ENCODE measurements around the gene NTRK3.

Gene NTRK3

GRCh38 chr15:88299497-88299896, 43.0 kb upstream of the NTRK3 start:
- no peak overlapping the region for H3K4me3 ChIP-seq (ENCODE audit: low read depth, low read length)
- DNase-seq (ENCODE audit: low read depth, low spot score), result no peak
- in situ Hi-C loops (cut with HindIII; ENCODE audit: low sequenced_read_pairs), result no loop called here
- TF ChIP-seq, protein P1, sequence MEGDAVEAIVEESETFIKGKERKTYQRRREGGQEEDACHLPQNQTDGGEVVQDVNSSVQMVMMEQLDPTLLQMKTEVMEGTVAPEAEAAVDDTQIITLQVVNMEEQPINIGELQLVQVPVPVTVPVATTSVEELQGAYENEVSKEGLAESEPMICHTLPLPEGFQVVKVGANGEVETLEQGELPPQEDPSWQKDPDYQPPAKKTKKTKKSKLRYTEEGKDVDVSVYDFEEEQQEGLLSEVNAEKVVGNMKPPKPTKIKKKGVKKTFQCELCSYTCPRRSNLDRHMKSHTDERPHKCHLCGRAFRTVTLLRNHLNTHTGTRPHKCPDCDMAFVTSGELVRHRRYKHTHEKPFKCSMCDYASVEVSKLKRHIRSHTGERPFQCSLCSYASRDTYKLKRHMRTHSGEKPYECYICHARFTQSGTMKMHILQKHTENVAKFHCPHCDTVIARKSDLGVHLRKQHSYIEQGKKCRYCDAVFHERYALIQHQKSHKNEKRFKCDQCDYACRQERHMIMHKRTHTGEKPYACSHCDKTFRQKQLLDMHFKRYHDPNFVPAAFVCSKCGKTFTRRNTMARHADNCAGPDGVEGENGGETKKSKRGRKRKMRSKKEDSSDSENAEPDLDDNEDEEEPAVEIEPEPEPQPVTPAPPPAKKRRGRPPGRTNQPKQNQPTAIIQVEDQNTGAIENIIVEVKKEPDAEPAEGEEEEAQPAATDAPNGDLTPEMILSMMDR (IDR thresholded peaks at IDR 0.05; ENCODE audit: low read depth, low read length), result no peak

- no peak overlapping the region for H3K4me3 ChIP-seq (ENCODE audit: low read depth, low read length)
- in situ Hi-C loops (cut with HindIII; ENCODE audit: low sequenced_read_pairs), result no loop called here
- TF ChIP-seq, protein P1 (IDR thresholded peaks at IDR 0.05; ENCODE audit: low read depth, low read length), result no peak
- DNase-seq (ENCODE audit: low read depth, low spot score), result no peak
Measured at GRCh38 chr15:88288661-88289060, 32.1 kb upstream of the NTRK3 start.

DNA sequence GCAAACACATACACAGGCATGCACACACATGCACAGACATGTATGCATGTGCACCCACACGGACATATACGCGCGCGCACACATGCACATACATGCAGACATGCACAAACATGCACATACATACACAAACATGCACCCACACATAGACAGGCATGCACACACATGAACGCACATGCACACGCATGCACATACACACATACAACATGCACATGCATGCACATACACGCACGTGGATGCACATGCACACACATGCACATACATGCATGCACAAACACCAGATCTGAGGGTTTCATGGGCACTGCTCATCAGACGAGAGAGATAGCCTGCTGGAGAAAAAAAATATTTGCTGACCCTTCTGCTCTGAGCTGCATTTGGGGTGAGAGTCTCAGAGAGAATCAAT, 31.7 kb upstream of the NTRK3 start:
- in situ Hi-C loops (cut with HindIII; ENCODE audit: low sequenced_read_pairs), result no loop called here
- H3K4me3 ChIP-seq (ENCODE audit: low read depth, low read length), result no peak overlapping the region
- no peak for DNase-seq (ENCODE audit: low read depth, low spot score)
- TF ChIP-seq, protein P1 (IDR thresholded peaks at IDR 0.05; ENCODE audit: low read depth, low read length), result no peak

DNA sequence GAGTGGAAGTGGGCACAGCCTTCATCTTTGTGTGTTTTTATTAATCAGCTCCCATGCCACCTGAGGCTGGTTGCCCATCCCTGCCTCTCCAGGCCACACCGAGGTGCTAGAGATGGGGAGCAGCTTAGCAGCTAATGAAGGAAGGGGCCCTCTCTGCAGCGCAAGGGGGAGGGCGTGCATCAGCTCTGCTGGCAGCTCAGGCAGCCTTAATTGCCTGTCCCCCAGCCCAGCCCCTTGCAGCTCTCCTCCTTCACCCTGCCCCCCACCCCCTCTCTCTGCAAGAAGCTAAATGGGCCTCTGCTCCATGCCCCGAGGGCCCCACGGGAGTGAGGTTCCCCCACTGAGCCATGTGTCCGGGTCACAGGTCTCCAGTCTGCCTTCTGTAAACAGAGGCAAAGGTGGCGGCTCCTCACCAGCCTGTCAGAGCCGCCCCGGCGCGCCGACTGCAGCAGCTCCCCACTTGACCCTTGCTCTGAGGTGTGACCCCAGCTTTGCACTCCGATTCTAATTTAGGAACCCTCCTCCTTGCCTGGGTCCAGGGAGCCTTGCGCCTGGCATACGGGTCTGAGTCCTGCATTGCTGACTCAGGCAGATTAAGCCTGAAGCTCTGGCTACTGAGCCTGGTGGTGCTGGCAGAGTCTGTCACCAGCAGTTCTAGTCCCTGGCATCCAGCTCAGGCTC, 27.9 kb upstream of the NTRK3 start:
- TF ChIP-seq, protein P1 (IDR thresholded peaks at IDR 0.05; ENCODE audit: low read depth, low read length), result no peak
- in situ Hi-C loops (cut with HindIII; ENCODE audit: low sequenced_read_pairs), result no loop called here
- no peak overlapping the region for H3K4me3 ChIP-seq (ENCODE audit: low read depth, low read length)
- no peak for DNase-seq (ENCODE audit: low read depth, low spot score)

GRCh38 chr15:88282614-88283013, 26.1 kb upstream of the NTRK3 start:
- H3K4me3 ChIP-seq (ENCODE audit: low read depth, low read length), result no peak overlapping the region
- TF ChIP-seq, protein P1 (IDR thresholded peaks at IDR 0.05; ENCODE audit: low read depth, low read length), result no peak
- in situ Hi-C loops (cut with HindIII; ENCODE audit: low sequenced_read_pairs), result no loop called here

DNA sequence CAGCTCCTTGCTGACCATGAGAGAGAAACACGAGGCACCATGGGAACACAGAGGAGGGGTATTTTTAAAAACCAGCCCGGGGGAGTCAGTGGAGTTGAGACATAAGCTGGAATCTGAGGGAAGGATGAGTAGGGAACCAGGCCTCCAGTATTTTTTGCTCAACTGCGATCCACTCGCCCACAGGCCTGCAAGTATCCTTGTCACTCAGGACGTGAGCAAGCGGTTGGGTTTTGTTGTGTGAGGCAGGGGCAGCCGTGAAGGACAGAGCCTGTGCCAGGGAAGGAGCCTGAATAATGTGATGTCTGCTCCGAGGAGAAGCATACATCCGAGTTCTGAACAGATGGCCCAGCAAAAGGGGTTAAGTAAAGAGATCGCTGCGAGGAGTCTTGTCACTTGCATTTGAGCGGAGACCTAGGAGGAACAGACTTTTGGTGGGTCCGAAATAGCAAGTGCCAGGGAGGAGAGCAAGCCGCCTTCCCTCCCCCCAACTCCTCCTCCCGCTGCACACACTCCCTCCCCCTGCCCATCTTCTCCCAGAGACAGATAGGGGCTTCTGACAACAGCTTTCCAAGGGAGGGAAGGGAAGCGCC, 20.4 kb upstream of the NTRK3 start:
- in situ Hi-C loops (cut with HindIII; ENCODE audit: low sequenced_read_pairs), result no loop called here
- DNase-seq (ENCODE audit: low read depth, low spot score), result no peak
- TF ChIP-seq, protein P1 (IDR thresholded peaks at IDR 0.05; ENCODE audit: low read depth, low read length), result no peak
- H3K4me3 ChIP-seq (ENCODE audit: low read depth, low read length), result no peak overlapping the region

More at GRCh38 chr15:88282614-88283013, 26.1 kb upstream of the NTRK3 start:
- DNase-seq (ENCODE audit: low read depth, low spot score), result no peak

Data from astrocyte of the spinal cord (primary cell).